ENCODE measurements around the gene CUBN. TPM values are rescaled to one million over a fixed set of nuclear protein-coding genes. Genes with fewer than 3 reads are reported as not detected.

The CUBN gene
- total RNA-seq, 1 experiment from 2014 or later, result 0.07 TPM

GRCh38 chr10:17046989-17047388 lies 82.6 kb downstream of the CUBN start:
- no peak for TF ChIP-seq EZH2 (IDR thresholded peaks at IDR 0.05; ENCODE audit: low read depth)
- intact Hi-C loops (cut with micrococcal nuclease; ENCODE audit: unreplicated experiment), result no loop called here
- DNase-seq, result no peak
- no peak overlapping the region for H2AFZ ChIP-seq
- CTCF ChIA-PET, result no interaction called here
- no peak overlapping the region for H3K4me2 ChIP-seq
- H3K4me3 ChIP-seq, result no peak overlapping the region
- H4K20me1 ChIP-seq (ENCODE audit: insufficient read depth), result no peaks in the 10 kb centered on the region
- BruUV-seq (replicated peaks), result no TSS peak
- H3K4me1 ChIP-seq (replicated peaks; ENCODE audit: insufficient read depth), result no peaks in the 10 kb centered on the region
- H3K27me3 ChIP-seq (ENCODE audit: insufficient read depth, low read depth), result no peaks in the 10 kb centered on the region
- no peaks in the 10 kb centered on the region for H3K9me3 ChIP-seq (ENCODE audit: insufficient read depth, low read depth)
- H3F3A ChIP-seq (ENCODE audit: insufficient read depth, low read depth), result no peaks in the 10 kb centered on the region
- no peaks in the 10 kb centered on the region for H3K9me2 ChIP-seq (ENCODE audit: insufficient read depth)
- no peaks in the 10 kb centered on the region for H3K79me2 ChIP-seq (ENCODE audit: low read depth)
- H3K36me3 ChIP-seq (ENCODE audit: low read depth), result no peaks in the 10 kb centered on the region
- H3K27ac ChIP-seq, result no peak overlapping the region
- POLR2A ChIA-PET (ENCODE audit: unreplicated experiment), result no interaction called here

GRCh38 chr10:17043586-17043985 lies 86.0 kb downstream of the CUBN start:
- no peaks in the 10 kb centered on the region for H4K20me1 ChIP-seq (ENCODE audit: insufficient read depth)
- no peaks in the 10 kb centered on the region for H3K4me1 ChIP-seq (replicated peaks; ENCODE audit: insufficient read depth)
- POLR2A ChIA-PET (ENCODE audit: unreplicated experiment), result no interaction called here
- CTCF ChIA-PET, result no interaction called here
- BruUV-seq (replicated peaks), result no TSS peak
- intact Hi-C loops (cut with micrococcal nuclease; ENCODE audit: unreplicated experiment), result no loop called here
- no peak overlapping the region for H2AFZ ChIP-seq
- no peak overlapping the region for H3K27ac ChIP-seq
- H3F3A ChIP-seq (ENCODE audit: insufficient read depth, low read depth), result no peaks in the 10 kb centered on the region
- no peak overlapping the region for H3K4me2 ChIP-seq
- H3K36me3 ChIP-seq (ENCODE audit: low read depth), result no peaks in the 10 kb centered on the region
- H3K9me3 ChIP-seq (ENCODE audit: insufficient read depth, low read depth), result no peaks in the 10 kb centered on the region
- TF ChIP-seq EZH2 (IDR thresholded peaks at IDR 0.05; ENCODE audit: low read depth) (no peak), CTCF (conservative IDR thresholded peaks at IDR 0.05) (no peak)
- H3K4me3 ChIP-seq, result no peak overlapping the region
- no peaks in the 10 kb centered on the region for H3K27me3 ChIP-seq (ENCODE audit: insufficient read depth, low read depth)
- H3K79me2 ChIP-seq (ENCODE audit: low read depth), result no peaks in the 10 kb centered on the region
- no peaks in the 10 kb centered on the region for H3K9me2 ChIP-seq (ENCODE audit: insufficient read depth)
- DNase-seq, result no peak

DNA sequence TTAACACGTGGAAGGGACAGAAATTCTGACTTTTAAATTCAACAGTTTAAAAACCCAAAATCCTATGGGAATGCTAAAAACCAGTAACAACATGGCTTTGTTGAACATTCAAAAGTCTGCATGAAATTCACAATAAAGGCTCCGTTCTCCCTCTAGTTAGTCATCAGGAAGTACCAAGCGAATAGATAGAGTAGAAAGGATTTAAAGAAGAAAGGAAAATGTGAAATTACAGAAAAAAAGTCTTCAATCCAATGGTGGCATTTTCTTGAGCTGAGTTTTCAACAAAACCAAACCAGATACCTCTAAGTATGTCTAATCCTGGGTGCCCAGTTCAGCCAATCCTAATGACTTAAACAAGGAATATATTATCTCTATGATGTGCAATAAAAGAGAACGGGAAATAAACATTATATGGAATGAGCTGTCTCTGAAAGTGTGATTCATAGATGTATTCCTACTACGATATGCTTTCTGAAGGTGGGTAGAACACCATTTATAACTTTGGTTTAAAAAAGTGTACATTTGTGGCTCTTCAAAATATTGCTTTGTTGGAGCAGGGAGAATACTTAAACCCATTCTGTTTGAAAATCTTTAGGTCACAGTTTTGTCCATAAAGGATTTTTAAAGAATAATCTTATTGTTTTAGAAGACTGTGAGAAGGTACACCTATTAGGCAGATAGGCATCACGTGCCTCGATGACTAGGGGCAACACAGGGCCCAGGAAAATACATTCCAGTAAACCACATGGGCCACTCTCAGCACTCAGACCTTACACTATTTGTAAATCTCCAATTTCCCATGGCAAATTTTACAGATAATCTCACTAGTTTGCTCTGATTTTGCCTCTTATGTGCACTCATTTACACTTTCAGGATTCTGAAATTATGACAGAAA lies 87.7 kb downstream of the CUBN start:
- TF ChIP-seq CTCF (conservative IDR thresholded peaks at IDR 0.05), result no peak
- TF ChIP-seq EZH2 (IDR thresholded peaks at IDR 0.05; ENCODE audit: low read depth), result no peak
- no peaks in the 10 kb centered on the region for H3K79me2 ChIP-seq (ENCODE audit: low read depth)
- no TSS peak for BruUV-seq (replicated peaks)
- no peaks in the 10 kb centered on the region for H3K27me3 ChIP-seq (ENCODE audit: insufficient read depth, low read depth)
- no peak overlapping the region for H3K4me3 ChIP-seq
- no peaks in the 10 kb centered on the region for H3K9me3 ChIP-seq (ENCODE audit: insufficient read depth, low read depth)
- H3K4me1 ChIP-seq (replicated peaks; ENCODE audit: insufficient read depth), result no peaks in the 10 kb centered on the region
- no peak overlapping the region for H3K27ac ChIP-seq
- no peak overlapping the region for H2AFZ ChIP-seq
- no peaks in the 10 kb centered on the region for H3F3A ChIP-seq (ENCODE audit: insufficient read depth, low read depth)
- no peak overlapping the region for H3K4me2 ChIP-seq
- intact Hi-C loops (cut with micrococcal nuclease; ENCODE audit: unreplicated experiment), result no loop called here
- no peak for DNase-seq
- CTCF ChIA-PET, result no interaction called here
- no peaks in the 10 kb centered on the region for H3K36me3 ChIP-seq (ENCODE audit: low read depth)
- no peaks in the 10 kb centered on the region for H3K9me2 ChIP-seq (ENCODE audit: insufficient read depth)
- H4K20me1 ChIP-seq (ENCODE audit: insufficient read depth), result no peaks in the 10 kb centered on the region
- POLR2A ChIA-PET (ENCODE audit: unreplicated experiment), result no interaction called here
